HG03066 (cell line): ENCODE results near the gene TENT4A.
"Not testable (repeated sequence)": the region's sequence is repeated elsewhere in the genome, so short reads cannot be mapped to it uniquely, and the experiment has no call there.

Source experiments
- ATAC-seq: cut with Tn5 transposase; IDR thresholded peaks from one replicate; pipeline ENCODE4 v1.9.1; 2021; ENCODE audit warnings: low read depth; ENCODE audit not compliant: unreplicated experiment

TENT4A gene

DNA sequence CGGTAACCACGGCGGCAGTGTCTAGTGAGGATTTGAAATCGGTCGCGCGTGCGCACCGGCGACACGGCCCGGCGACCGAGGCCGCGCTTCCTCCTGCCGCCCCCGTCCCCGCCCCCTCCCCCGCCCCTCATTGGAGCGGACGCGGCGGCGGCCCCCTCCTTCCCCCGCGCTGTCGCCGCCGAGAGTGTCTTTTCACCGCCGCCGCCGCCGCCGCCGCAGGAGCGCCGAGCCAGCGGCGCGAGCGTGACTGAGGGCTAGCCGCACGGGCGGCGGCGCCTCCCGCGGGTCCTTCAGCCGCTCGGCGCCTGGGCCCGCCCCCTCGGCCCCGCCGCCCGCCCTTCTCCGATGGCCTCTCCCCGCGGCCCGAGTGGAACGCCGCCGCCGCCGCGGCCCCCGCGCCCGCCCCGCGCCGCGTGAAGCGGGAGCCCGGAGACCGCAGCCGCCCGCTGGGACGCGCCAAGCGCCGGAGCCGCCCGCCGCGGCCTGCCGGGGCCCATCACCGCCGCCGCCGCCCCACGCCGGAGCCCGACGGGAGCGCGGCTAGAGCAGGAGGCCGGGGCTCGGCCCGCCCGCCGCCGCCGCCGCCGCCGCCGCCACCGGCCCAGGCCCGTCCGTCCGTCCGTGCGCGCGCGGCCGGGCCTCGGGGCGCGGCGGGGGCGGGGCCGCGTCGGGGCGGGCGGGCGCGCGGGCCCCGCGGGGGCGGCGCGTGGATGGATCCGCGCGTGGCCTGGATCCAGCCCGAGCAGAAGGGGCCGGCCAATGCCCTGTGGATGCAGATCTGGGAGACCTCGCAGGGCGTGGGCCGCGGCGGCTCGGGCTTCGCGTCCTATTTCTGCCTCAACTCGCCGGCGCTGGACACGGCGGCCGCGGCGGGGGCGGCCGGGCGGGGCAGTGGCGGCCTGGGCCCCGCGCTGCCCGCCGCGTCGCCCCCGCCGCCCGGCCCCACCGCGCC is at the start of gene TENT4A:
Gene TENT4A (plus strand): TSS at position 159 of the 952 bp plus-strand sequence. CDS start 552 bp downstream, at position 711.
- peak; percentile 15 for ATAC-seq

DNA sequence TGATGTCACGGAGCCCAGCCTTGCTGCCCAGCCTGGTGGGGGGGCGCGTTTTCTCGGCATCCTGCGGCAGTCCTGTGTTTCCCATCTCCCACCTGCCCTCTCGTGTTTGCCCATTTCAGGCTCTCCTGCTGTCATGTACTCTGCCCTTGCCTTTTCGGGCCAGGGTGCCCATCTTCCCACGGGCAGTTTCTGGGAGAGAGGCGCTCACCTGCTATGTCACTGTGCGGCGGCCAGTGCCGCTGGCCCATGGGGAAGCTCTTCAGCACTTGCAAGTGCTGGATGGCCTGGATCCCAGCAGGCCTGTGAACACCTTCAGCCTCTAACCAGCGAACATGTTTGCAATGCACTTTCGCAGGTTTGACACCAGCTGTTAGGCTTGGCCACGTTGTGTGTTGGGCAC is 46.5 kb upstream of the TENT4A start:
- no peak for ATAC-seq

DNA sequence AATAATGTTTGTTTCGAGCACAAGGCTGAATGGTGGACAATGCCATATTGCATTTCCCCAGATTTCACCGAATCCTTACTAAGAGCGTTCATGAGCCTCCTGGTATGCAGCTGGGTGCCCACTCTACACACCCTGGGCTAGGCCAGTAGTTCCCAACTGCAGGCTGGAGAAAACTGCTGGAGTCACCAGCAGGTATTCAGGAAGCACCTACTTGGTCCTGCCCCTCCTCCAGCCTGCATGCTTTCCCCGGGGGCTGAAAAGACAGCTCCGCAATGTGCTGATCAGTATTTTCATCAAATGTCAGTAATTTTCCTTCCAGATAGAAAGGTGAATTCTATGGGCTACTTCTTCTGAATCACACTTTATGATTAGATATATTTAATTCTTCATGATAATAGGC is 45.6 kb upstream of the TENT4A start:
- no peak for ATAC-seq

DNA sequence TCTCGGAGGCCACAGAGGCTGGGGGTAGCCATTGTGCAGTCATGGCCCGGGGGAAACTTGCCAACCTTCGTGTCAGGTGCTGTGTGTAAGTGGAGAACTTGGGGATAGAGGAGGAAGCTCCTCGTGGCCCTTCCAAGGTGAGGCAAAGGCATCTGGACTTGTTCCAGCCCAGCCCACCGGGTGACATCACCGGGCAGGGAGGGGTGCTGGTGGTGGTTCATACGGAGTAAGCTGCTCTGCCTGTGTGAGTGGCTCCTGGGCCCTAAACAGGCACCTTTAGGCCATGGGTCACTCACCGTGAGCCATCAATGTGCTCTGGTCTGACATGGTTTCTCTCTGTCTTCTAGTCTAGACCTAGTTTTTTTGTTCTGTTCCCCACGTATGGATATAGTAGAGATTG is 44.5 kb upstream of the TENT4A start:
- not testable (repeated sequence) for ATAC-seq

DNA sequence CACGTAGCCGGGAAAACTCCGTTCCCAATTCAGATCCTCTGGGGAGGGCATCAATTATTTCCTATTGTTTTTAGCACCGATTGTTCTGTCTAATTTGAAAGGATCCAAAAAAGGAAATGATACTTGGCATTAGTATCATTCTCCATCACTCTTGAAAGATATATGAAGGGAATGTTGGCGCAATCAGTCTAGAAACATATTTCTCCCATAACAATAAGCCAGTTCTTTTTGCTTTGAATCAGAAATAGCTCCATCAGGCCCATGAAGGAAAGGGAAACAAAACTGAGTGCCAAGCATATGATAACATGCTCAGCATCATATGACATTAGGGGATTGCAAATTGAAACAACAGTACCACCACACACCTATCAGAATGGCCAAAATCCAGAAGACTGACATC is 40.2 kb upstream of the TENT4A start:
- ATAC-seq, result no peak

DNA sequence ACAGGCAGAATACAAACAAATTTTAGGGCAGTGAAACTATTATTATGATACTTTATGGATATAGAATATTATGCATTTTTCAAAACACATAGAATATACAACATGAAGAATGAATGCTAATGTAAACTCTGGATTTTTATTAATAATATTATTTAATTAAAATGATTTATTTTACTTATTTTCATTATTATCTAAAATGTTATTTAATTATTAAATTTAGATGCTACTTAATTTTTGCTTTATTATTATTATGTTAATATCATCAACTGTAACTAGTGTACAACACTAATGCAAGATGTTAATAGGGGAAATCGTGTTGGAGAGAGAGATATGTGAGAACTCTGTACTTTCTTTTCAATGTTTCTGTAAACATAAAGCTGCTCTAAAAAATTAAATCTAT is 39.3 kb upstream of the TENT4A start:
- ATAC-seq, result no peak

DNA sequence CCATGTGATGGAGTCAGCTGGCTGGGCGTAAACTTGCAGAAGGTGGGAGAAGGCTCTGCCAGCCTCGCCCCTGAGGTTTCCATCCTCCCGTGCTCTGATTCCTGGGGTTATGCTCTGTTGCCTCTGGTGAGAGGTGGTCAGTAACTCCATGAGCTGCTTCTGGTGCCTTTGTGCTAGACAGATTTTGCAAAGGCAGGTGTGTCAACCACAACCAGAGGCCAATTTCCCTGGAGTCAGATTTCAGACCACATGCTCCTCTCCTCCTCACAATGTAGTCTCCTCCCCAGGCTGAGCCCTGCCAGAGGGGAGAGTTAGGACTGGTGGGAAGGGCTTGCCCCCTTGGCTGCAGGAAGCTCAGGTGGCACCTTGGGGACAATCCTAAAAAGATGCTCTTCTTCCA is 38.8 kb upstream of the TENT4A start:
- ATAC-seq, result no peak

DNA sequence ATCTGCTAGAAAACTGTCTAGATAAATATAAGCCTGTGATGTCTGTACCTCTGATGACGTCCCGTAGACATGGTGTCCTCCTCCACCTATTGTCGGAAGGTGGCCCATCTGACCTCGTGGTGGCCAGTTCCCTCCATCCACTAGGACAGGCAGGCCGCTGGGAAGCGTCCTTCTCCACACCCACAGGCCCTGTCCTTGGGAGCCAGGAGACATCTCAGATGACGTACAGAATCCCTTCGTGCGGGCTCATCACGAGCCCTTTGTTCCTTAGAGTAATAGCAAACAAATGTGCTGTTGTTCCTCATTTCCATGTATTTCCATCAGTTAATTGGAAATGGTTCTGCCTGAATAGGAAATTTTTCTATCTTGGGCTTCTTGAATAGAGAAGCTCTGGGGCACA is 38.3 kb upstream of the TENT4A start:
- no peak for ATAC-seq

DNA sequence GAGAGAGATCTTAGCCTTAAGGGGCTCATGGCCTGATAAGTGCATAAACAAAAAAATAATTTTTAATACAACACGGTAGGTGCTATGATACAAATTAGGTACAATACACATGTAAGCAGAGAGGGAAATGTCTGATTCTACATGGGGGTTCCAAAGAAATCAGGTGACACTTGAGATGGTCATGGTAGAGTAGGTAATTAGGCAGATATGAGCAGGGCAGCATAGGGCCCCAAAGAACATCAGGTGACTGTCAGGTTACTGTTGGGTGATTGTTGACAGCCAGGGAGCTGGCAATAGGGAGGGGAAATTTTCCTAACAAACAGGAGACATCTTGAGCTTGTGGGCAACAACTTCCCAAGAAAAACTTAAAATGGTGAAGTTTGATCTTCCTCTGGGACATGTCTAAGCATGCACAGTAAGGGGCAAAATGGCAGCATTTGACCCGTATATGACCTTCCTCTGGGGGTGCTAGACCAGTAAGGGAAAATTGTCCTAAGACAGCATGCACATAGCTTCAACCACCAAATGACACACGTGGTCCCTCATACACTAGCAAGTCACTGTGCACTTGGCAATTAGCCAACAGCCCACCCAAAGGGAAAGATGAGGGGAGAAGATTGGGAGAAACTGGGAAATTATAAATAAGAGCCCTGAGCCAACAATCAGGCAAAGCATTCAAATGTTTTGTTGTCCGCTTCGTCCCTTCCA is 37.3 kb upstream of the TENT4A start:
- ATAC-seq, result no peak

DNA sequence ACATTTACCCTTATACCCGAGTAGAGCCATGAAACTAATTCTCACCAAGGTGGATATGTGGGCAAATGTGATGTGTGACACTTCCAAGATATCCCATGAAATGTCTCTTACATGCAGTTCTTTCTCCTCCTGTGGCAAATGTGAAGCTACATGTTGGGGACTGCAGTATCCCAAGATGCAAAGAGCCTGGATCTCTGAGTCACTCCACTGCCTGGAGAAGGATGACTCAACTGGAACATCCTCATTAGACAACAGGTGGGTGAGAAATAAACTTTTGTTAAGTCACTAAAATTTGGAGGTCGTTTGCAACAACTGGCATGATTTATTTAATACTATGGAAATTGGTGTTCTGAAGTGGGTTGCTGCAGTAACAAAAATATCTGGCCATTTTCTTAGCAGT is 36.5 kb upstream of the TENT4A start:
- ATAC-seq, result no peak

DNA sequence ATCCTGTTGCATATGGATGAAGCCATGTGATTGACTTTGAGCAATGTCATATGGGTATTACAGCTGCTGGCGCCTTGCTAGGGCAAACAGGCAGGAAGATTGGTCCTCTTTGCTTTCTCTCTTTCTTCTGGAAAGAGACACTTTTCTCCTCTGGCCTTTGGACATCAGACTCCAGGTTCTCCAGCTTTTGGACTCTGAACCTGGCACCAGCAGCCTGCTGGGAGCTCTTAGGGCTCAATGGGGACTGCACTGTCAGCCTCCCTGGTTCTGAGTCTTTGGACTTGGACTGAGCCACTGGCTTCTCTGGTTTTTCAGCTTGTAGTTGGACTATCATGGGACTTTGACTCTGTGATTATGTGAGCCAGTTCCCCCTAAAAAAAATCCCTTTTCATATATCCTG is 34.8 kb upstream of the TENT4A start:
- no peak for ATAC-seq

DNA sequence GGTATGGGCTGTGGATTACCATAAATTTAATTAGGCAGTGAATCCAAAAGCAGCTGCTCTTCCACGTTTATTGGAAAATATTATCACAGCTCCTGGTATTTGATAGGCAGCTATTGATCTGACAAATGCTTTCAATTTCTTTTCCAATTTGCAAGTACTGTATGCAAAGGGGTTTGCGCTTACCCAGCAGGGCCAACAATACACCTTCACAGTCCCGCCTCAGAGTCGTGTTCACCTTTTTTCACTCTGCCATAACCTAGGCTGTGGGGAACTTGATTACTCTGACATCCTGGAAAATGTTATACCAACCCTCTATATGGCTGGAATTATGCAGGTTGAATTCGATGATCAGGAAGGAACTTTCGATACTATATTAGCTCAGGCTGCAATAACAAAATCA is 32.3 kb upstream of the TENT4A start:
- ATAC-seq, result no peak

DNA sequence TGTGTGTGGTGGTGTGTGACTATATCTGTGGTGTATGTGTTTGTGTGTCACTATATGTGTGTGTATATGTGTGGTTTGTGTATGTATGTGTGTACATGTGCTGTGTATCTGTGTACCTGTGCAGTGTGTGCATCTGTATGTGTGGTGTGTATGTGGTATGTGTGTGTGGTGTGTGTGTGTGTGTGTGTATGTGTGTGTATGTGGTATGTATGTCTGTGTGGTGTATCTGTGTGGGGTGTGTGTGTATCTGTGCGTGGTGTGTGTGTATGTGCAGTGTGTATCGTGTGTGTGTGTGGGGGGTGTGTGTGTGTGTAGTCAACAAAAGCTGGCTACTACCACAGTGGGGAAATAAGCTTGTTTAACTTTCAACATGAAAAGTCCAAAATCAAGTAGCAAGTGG is 31.6 kb upstream of the TENT4A start:
- ATAC-seq, result no peak

DNA sequence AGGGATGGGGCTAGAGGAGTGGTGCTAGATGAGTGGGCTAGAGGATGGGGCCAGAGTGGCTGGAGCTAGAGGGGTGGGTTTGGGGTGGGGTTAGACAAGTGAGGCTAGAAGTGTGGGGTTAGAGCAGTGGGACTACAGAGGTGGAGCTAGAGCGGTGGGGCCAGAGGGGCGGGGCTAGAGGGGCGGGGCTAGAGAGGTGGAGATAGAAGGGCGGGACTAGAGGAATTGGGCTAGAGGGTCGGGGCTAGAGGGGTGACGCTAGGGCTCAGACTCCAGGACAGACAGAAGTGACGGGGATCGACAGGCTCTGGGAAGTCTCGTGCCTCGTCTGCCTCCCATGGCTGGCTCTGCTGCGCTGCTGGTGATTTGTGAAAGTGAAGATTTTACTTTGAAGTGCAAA is 31.0 kb upstream of the TENT4A start:
- ATAC-seq, result no peak

DNA sequence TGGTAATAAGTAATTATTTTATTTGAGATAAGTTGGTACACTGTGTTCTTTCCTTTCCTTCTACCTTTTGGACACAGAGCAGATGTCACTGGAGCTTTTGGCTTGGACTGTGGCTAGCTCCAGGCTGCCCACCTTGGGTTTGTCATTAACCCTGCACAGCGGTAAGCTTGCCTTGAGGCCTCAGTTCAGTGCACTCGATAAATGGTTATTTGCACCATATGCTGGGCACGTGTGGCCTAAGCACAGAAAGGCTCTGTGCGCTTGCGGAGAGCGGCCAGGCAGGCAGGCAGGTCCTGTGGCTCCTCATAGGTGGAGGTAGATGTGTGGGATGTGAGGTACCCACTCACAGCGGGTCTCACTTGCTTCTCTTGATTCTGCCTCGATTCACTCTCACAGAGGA is 30.0 kb upstream of the TENT4A start:
- ATAC-seq, result no peak

DNA sequence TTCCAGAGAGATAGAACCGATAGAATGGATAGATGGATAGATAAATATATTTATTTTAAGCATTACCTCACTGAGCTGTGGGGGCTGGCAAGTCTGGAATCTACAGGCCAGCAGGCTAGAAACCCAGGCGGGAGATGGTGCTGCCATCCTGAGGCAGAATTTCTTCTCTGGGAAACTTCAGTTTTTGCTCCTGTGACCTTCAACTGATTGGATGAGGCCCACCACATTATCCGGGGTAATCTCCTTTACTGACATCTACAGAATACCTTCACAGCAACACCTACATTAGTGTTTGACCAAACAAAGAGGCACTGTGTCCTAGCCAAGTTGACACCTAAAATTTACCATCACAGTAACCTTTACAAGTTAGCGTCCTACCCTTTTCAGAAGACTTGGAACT is 29.2 kb upstream of the TENT4A start:
- no peak for ATAC-seq

DNA sequence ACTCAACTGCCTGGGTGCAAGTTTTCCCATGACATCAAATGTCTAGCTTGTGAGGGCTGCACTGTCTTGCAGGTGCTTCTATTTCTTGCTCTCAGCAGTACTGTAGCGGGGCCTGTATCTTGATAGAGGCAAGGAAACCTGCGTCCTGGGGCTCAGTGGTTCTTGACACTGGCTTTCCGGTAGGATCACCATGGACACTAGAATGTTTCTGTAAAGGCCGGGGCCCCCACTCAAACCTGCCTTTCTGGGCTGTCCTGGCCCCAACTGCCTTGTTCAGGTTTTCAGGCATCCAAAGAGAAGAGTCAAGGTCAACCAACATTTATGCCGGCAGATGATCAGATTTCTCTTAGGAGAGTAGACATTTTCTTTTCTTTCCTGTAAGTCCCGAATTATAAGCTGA is 26.7 kb upstream of the TENT4A start:
- no peak for ATAC-seq

DNA sequence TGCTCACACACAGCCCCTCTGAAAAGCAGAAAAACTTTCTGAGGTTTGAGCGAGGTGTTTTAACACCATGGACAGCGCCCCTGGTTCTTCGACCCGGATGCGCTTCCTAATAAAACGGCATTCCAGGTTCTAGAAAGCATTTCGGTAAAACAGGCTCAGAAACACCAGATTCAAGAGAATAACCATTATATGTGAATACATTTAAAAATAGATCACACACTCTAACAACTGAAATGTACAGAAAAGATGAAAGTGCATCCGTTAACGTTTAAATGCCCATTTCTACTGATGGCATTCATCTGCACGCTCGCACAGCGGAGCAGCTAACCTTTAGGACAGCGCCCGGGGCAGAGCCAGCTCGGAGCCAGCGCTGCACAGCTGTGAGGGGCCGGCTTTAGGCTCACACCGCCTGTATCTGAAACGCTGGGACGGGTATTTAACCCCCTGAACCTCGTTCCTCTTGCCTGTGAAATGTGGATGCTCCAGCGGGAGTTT is 26.3 kb upstream of the TENT4A start:
- ATAC-seq, result no peak

DNA sequence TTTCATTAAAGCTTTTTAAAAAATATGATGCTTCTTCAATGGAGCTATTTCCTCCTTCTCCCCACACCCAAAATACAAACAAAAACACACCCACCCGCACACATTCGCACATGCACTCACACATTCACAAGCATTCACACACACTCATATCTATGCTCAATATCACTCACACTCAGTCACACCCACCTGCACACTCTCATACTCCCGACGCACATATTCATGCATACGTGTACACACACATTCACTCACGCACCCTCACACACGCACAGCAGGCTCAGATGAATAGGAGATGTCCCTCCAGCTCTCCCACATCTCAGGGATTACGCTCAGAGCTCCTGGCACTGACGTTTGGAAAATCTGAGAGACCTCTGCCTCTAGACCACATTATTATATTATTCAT is 25.7 kb upstream of the TENT4A start:
- ATAC-seq, result no peak

DNA sequence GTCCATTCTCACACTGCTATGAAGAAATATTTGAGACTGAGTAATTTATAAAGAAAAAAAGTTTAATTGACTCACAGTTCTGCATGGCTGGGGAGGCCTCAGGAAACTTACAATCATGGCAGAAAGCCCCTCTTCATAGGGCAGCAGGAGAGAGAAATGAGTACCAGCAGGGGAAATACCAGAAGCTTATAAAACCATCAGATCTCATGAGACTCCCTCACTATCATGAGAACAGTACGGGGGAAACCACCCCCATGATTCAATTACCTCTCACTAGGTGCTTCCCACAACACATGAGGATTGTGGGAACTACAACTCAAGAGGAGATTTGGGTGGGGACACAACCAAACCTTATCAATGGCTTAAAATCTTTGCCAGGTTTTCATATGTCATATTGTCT is 20.3 kb upstream of the TENT4A start:
- ATAC-seq, result no peak

DNA sequence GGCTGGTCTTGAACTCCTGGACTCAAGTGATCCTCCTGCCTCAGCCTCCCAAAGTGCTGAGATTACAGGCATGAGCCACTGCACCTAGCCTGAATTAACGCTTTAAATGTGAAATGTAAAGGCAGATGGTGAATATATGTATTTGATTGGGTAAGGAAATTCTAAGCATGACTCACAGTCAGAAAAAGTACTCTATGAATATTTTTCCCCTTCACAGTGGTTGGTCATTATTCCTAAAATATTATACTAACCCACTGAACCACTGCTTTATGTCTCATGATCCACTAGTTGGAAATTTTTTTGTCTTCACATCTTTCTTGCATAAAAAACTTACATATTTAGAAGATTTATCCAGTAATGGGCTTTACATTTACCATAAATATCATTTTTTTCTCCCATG is 14.5 kb upstream of the TENT4A start:
- ATAC-seq, result no peak

DNA sequence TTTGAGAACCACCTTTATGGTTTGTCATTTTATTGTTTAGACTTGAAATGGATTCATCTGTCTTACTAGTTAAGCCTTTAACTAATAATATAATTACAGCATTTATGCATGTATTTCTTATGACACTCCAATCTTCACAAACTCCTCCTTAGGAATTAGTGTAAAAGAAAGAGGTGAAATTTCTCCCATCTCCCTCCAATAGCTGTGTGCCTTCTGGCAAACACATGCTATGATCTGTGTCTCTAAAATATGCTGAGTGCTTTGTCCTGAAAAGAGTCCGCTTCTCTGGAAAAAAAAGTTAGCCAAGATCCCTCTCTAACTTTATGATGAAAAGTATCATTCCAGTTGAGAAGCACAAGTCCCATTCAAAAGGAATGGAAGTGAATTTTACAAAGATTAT is 13.9 kb upstream of the TENT4A start:
- ATAC-seq, result no peak
